T47D (cell line): Measurements from ENCODE around the gene IZUMO2.
"Not testable (repeated sequence)": the region's sequence is repeated elsewhere in the genome, so short reads cannot be mapped to it uniquely, and the experiment has no call there.

Source experiments
- DNase-seq, 2 experiments: peaks; one replicate each; pipeline versions ENCODE4 v3.0.0 to v3.0.0-alpha.2; 2011 to 2012; ENCODE audit warnings: low read depth in 1 of 2, low spot score in 1 of 2
- JUND ChIP-seq: IDR thresholded peaks from 2 replicates; pipeline ENCODE4 v1.6.1; 2012; ENCODE audit warnings: low read depth
- in situ Hi-C: cut with HindIII; loops from 2 replicates; pipeline ENCODE4 v1.10.0; 2016; ENCODE audit warnings: low sequenced_read_pairs, low pct_unique_long_range_greater_than_20kb

The IZUMO2 gene

DNA sequence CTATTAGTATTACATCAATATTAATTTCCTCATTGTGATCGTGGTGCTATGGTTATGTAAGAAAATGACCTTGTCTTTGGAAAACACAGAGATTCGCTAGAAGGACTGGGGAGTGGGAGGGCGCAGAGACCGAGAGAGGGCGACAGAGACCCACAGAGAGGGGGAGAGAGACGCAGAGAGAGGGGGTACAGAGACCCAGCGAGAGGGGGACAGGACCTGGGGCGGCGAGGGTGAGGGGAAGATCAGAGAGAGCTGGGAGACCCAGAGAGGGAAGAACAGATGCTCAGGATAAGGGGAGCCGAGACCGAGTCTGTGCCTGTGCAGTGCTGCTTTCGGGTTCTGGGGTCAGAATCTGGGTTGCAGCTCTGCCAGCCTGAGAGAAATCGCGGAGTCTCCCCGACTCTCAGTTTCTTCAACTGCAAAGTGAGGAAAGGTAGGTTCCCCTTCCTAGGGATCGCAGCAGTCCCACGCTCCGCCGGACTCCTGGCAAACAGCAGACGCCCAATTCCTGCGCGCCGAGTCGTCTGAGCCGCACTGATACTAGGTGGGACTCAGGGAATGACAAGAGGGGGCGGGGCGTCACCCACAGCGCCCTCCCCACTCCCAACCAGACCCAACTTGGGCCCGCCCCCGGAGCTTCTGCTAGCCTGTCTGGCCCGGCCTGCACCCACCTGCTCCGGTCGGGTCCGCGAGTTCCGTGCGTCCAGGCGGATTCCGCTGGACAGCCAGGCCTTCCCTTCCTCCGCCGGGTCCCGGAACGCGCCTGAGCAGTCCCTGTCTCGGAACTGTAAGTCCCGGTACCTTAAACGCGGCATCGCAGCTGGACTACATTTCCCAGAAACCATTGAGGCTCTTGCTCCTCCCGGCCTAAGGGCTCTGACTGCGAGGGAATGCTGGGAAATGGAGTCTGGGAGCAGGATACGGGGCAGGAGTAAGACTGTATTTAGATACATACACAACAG lies 15.3 kb downstream of the IZUMO2 start:
- in situ Hi-C loops: no loop called here
- peak; percentile 58 to 92 for DNase-seq
- no peak for TF ChIP-seq JUND

DNA sequence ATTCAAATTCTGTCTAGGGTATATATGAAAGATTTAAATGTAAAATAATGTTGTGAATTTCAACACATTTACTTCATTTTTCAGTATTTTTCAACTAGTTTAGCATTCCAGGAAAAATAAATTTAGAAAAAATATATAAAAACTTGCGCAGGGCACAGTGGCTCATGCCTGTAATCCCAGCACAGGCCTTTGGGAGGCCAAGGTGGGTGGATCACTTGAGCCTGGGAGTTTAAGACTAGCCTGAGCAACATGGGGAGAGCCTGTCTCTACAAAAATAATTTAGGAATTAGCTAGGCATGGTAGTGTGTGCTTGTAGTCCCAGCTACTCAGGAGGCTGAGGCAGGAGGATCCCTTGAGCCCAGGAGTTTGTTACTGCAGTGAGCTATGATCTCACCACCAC lies 21.2 kb downstream of the IZUMO2 start:
- DNase-seq, in situ Hi-C loops: not testable (repeated sequence)

DNA sequence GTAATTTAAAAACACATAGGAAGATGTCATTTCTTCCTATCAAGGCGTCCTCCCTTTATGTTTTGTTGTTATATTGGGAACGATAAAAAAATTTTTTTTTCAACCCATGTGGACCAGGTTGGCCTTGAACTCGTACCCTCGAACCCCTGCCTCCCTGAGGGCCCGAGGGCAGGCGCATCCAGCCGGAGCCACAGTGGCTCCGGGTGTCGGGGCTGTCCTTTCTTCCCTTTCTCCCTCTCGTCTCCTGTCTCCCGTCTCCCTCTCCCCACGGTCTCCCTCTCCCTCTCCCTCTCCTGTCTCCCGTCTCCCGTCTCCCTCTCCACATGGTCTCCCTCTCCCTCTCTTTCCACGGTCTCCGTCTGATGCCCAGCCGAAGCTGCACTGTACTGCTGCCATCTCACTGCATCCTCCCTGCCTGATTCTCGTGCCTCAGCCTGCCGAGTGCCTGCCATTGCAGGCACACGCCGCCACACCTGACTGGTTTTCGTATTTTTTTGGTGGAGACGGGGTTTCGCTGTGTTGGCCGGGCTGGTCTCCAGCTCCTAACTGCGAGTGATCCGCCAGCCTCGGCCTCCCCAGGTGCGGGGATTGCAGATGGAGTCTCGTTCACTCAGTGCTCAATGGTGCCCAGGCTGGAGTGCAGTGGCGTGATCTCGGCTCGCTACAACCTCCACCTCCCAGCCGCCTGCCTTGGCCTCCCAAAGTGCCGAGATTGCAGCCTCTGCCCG lies 22.8 kb downstream of the IZUMO2 start:
- in situ Hi-C loops, DNase-seq: not testable (repeated sequence)

DNA sequence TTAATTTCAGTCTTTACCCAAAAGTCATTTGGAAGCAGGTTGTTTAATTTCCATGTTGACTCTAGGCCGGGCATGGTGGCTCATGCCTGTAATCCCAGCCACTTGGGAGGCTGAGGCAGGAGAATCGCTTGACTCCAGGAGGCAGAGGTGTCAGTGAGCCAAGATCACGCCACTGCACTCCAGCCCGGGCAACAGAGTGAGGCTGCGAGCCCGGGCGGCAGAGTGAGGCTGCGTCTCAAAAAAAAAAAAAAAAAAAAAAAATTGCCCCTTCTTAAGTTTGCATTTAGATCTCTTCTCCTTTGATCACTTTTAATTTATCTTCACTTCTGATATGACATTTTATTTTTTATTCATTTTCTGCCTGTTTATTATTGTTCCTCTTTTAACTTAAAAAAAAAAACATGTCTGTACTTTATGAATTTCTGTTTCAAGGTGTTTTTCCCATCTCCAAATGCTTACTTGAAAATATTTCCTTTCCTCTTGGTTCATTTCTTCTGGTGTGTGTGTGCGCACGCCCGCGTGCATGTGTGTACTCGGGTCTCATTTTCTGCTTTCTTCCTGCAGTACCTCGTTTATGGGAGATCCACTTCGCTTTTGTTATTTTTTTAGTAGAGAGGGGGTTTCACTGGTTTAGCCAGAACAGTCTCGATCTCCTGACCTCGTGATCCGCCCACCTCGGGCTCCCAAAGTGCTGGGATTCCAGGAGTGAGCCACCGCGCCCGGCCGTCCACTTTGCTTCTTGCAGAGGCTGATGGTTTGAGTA lies 26.3 kb downstream of the IZUMO2 start:
- DNase-seq, in situ Hi-C loops: not testable (repeated sequence)

DNA sequence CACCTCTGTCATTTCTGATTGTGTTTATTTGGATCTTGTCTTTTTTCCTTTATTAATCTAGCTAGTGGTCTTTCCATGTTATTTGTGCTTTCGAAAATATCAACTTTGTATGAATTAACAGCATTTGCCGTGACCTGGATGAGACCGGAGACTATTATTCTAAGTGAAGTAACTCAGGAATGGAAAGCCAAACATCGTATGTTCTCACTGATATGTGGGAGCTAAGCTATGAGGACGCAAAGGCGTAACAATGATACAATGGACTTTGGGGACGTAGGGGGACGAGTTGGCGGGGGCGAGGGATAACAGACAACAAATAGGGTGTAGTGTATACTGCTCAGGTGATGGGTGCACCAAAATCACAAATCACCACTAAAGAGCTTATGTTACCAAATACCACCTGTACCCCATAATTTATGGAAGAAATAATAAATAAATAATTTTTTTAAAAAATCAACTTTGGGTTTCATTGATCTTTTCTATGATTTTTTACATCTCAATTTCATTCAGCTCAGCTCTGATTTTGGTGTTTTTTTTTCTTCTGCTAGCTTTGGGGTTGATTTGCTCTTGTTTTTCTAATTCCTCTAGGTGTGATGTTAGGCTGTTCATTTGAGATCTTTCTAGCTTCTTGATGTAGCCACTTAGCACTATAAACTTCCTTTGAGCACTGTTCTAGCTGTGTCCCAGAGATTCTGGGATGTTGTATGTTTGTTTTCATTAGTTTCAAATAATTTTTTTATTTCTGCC lies 27.1 kb downstream of the IZUMO2 start:
- in situ Hi-C loops, DNase-seq: not testable (repeated sequence)

DNA sequence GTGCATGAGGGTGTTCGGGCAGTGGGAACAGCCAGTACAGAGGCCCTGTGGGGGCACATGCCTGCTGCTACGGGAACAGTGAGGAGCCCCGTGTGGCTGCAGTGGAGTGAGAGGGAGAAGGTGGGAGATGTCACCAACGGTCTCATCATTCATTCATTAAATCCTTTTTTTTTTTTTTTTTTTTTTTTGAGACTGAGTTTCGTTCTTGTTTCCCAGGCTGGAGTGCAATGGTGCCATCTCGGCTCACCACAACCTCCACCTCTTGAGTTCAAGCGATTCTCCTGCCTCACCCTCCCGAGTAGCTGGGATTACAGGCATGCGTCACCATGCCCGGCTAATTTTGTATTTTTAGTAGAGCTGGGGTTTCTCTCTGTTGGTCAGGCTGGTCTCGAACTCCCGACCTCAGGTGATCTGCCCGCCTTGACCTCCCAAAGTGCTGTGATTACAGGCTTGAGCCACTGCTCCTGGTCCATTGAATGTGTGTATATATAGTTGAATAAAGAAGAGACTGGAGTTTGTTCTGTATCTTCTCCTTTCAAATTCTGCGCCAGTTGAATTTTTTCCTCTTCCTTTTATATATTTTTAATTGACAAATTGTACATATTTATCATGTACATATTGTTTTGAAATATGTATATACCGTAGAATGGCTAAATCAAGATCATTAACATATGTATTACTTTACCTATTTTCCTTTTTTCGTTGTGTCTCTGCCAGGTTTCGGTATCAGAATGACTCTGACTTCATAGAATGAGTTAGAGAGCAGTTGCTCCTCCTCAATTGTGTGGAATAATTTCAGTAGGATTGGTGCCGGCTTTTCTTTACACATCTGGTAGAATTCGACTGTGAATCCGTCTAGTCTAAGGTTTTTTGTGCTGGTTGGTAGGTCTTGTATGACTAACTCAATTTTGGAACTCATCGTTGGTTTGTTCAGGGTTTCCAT lies 28.0 kb downstream of the IZUMO2 start:
- DNase-seq, in situ Hi-C loops: not testable (repeated sequence)

DNA sequence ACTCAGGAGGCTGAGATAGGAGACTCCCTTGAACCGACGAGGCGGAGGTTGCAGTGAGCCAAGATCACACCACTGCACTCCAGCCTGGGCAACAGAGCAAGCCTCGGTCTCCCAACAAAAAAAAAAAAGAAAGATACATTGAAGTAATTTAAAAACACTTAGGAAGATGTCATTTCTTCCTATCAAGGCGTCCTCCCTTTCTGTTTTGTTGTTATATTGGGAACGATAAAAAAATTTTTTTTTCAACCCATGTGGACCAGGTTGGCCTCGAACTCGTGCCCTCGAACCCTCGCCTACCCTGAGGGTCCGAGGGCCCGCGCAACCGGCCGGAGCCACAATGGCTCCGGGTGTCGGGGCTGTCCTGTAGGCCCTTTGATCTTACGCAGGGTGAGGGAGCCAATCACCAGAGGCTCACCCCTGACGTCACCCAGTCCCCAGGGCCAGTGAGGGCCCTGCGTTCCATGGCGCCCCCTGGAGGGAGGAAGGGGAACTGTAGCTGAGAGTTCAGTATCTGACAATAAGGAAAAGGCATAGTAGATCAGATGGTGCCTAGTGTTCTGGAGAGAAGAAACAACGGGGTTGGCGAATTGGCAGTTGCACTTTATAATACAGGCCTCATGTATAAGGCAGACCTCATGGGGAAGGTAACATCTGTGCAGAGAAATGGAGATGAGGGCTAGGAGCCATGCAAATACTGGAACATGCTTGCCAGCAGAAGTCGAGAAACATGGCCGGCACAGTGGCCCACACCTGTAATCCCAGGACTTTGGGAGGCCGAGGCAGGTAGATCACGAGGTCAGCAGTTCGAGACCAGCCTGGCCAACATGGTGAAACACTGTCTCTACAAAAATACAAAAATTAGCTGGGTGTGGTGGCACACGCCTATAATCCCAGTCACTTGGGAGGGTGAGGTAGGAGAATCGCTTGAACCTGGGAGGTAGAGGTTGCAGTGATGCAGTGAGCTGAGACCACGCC lies 29.3 kb downstream of the IZUMO2 start:
- DNase-seq, in situ Hi-C loops: not testable (repeated sequence)

DNA sequence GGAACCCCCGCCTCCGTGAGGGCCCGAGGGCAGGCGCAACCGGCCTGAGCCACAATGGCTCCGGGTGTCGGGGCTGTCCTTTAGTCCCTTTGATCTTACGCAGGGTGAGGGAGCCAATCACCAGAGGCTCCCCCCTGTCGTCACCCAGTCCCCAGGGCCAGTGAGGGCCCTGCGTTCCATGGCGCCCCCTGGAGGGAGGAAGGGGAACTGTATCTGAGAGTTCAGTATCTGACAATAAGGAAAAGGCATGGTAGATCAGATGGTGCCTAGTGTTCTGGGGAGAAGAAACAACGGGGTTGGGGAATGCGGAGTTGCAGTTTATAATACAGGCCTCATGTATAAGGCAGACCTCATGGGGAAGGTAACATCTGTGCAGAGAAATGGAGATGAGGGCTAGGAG lies 59.1 kb downstream of the IZUMO2 start:
- DNase-seq, in situ Hi-C loops: not testable (repeated sequence)

GRCh38 chr19:50103405-50103804 lies 59.7 kb downstream of the IZUMO2 start:
- in situ Hi-C loops, DNase-seq: not testable (repeated sequence)
